Measurements from ENCODE around the gene ABI3.

DNA sequence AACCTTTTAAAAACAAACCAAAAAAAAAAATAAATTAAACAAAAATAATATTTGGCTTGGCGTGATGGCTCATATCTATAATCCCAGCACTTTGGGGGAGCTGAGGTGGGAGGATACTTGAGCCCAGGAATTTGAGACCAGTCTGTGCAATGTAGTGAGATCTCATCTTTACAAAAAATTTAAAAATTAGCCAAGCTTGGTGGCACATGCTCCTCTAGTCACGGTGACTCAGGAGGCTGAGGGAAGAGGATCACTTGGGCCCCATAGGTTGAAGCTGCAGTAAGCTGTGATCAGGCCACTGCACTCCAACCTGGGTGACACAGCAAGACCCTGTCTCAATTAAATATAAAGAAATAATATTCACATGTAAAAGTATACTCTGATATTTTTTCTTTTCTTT is 12.3 kb upstream of the ABI3 start:
- TF ChIP-seq, protein P1, sequence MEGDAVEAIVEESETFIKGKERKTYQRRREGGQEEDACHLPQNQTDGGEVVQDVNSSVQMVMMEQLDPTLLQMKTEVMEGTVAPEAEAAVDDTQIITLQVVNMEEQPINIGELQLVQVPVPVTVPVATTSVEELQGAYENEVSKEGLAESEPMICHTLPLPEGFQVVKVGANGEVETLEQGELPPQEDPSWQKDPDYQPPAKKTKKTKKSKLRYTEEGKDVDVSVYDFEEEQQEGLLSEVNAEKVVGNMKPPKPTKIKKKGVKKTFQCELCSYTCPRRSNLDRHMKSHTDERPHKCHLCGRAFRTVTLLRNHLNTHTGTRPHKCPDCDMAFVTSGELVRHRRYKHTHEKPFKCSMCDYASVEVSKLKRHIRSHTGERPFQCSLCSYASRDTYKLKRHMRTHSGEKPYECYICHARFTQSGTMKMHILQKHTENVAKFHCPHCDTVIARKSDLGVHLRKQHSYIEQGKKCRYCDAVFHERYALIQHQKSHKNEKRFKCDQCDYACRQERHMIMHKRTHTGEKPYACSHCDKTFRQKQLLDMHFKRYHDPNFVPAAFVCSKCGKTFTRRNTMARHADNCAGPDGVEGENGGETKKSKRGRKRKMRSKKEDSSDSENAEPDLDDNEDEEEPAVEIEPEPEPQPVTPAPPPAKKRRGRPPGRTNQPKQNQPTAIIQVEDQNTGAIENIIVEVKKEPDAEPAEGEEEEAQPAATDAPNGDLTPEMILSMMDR (IDR thresholded peaks at IDR 0.05): no peak
- TF ChIP-seq POLR2A (IDR thresholded peaks at IDR 0.05): no peak

All from adrenal gland (tissue), 5 donors.